ENCODE results near the gene PPP1R9B.

GRCh38 chr17:50165066-50165465 is 14.6 kb upstream of the PPP1R9B start:
- no peak for TF ChIP-seq YY1 (IDR thresholded peaks at IDR 0.05; ENCODE audit: insufficient read depth, insufficient read length)
- TF ChIP-seq ZNF274 (IDR thresholded peaks at IDR 0.05; ENCODE audit: low read depth, low read length), result no peak

All from NT2/D1 (cell line).